T-helper 1 cell (primary cell): ENCODE results near the gene CFAP46.
"Not testable (repeated sequence)": the region's sequence is repeated elsewhere in the genome, so short reads cannot be mapped to it uniquely, and the experiment has no call there.

Source experiments
- DNase-seq, 5 donors: peaks; one replicate each; pipeline ENCODE4 v3.0.0-alpha.2; 2012 to 2020

Gene CFAP46

GRCh38 chr10:132979491-132980425 lies 37.4 kb upstream of the CFAP46 start:
- no peak for DNase-seq

DNA sequence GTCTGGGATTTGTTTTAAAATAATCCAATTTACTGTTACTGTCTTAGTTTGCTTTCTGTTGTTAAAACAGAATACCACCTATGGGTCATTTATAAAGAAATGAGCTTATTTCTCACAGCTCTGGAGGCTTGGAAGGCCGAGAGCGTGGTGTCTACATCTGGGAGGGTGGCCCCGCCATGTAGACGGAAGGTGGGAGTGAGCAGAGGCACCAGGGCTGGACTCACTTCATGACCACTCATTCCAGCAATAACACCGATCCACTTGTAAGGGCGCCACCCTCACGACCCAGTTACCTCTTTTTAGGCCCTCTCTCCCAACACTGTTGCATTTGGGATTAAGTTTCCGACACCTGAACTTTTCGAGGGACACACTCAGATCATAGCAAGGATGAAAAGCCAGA lies 36.2 kb upstream of the CFAP46 start:
- no peak for DNase-seq

DNA sequence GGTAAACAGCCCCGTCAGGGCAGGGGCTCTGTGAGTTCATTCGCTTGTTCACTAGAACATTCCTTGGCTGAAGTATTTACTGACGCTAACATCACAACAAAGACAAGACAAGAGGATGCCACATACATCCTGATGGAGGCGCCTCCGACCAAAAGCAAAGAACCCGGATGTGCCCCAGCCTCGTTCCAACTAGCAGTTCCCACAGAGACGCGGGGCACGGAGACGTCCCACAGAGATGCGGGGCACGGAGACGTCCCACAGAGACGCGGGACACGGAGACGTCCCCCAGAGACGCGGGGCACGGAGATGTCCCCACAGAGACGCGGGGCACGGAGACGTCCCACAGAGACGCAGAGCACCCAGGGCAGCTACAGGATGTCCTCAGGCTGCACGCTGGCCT lies 35.4 kb upstream of the CFAP46 start:
- no peak for DNase-seq

- DNase-seq: no peak
Measured at GRCh38 chr10:132977076-132977475, 34.7 kb upstream of the CFAP46 start.

DNA sequence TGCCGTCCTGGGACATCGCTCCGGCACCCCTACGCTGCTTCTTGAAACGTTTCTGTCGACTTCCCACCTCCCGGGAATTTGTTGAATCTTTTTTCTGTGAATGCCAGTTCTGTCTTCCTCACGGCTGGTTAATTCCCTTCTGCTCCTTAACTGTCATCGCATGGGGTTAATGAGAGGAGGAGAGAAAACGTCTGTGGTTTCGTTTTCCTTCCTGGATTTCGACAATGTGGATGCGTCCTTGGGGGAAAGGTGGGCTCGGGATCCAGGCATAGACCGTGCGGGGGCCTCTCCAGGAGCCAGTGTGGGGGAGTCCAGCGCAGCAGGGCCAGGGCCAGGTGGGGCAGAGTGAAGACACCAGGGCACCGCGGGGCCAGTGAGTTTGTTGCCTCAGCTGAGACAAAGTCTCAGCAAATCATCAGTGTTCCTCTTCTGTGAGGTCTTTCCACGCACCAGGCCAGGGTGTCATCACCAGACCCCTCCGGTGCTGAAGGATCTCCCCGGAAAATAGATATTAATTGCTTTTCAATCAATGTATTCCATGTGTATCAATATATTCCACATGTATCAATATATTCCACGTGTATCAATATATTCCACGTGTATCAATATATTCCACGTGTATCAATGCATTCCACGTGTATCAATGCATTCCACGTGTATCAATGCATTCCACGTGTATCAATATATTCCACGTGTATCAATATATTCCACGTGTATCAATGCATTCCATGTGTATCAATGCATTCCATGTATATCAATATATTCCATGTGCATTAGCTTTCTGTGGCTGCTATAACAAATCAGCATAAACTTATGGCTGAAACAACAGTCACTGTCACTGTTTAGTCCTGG lies 33.7 kb upstream of the CFAP46 start:
- no peak for DNase-seq

DNA sequence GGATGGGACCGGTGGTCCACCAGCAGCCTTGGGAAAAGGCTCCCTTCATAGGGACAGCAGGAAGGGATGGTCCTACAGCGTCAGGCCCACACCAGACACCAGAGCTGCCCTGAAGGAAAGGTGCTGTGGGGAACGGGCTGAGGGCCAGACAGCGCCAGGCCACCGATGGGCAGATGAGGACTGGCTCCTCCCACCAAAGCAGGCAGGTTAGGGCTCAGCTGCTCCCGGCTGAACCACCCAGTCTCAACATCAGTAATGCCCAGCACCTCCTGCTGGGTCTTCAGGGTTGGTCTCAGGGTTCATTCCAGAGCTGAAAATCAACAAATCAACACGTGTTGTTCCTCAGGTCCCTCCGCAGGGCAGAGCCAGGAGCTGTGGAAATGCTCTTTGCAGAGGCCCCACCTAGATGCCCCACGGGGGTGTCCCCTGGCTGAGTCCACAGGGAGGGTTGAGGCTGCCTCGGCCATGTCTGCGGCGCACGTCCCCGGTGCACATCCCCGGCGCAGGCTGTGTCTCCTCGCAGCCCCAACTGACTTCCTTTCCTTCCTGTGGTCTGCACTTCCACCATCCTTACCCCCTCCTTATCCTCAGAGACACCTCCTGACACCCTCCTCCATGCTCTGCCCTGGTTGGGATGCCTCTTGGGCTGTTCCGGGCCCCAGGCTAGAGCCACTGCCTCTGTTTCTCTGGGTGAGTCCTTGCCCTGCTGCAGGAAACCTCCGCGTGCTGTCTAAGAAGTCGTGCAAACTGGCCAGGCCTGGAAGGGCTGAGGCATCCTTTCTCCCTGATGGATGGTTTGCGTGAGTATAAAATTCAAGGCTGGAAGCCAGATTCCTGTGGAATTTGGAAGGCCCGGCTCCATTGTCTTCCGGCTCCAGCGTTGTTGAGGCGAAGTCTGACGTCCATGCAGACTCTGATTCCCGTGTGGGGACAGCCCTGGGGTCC lies 32.8 kb upstream of the CFAP46 start:
- no peak for DNase-seq

- no peak for DNase-seq
Measured at GRCh38 chr10:132974249-132974796, 32.0 kb upstream of the CFAP46 start.

DNA sequence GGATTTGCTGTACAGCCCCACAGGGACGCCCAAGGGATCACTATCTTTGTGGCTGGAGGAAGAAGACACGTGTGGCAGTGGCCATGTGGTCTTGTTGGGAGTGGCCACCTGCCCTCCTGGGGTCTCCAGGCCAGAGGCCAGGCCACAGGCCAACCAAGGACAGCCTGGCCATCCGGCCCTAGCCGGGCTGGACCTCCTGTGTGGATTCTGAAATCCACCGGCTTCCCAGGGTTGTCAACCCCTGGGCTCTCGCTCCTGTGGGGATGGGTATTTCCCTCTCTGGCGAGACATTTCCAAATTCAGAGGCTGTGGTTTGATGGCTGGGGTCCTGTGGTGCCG lies 31.5 kb upstream of the CFAP46 start:
- DNase-seq: no peak

- no peak for DNase-seq
Measured at GRCh38 chr10:132972986-132973902, 30.9 kb upstream of the CFAP46 start.

GRCh38 chr10:132972149-132972985 lies 30.0 kb upstream of the CFAP46 start:
- no peak for DNase-seq

GRCh38 chr10:132971448-132972148 lies 29.2 kb upstream of the CFAP46 start:
- no peak for DNase-seq

- no peak for DNase-seq
Measured at GRCh38 chr10:132970641-132971438, 28.5 kb upstream of the CFAP46 start.

DNA sequence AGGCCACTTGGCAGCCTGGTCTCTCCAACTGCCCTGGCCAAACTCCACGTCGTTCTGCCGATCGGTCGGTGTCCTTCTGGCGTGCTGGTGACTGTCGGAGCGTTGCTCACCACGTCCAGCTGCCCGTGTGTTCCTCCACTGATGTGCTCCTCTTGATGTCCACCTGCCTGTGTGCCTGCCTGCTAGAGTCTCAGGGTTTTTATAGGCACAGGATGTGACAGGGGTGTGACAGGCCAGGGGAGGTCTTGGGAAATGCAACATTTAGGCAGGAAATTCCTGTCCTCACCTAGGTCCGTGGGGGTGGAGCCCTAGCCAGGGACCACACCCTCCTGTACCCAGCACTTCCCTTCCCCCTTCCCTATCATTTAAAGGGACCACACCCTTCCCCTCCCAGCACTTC lies 25.2 kb upstream of the CFAP46 start:
- no peak for DNase-seq

DNA sequence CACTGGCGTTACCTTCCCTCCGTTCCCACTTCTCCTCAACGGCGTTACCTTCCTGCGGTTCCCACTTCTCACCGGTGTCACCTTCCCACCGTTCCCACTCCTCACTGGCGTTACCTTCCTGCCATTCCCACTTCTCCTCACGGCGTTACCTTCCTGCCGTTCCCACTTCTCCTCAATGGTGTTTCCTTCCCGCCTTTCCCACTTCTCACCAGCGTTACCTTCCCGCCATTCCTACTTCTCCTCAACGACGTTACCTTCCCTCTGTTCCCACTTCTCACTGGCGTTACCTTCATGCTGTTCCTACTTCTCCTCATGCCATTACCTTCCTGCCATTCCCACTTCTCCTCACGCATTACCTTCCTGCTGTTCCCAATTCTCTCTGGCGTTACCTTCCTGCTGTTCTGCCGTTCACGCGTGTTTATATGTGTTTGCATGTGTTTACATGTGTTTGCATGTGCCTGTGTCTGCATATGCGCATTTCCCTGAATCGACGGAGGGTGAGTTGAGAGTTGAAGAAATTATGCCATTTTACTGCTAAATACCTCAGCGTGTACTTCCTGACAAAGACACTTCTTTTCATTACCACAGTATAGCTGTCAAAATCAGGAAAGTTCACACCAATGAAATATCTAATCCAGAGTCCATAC lies 23.2 kb upstream of the CFAP46 start:
- no peak for DNase-seq

DNA sequence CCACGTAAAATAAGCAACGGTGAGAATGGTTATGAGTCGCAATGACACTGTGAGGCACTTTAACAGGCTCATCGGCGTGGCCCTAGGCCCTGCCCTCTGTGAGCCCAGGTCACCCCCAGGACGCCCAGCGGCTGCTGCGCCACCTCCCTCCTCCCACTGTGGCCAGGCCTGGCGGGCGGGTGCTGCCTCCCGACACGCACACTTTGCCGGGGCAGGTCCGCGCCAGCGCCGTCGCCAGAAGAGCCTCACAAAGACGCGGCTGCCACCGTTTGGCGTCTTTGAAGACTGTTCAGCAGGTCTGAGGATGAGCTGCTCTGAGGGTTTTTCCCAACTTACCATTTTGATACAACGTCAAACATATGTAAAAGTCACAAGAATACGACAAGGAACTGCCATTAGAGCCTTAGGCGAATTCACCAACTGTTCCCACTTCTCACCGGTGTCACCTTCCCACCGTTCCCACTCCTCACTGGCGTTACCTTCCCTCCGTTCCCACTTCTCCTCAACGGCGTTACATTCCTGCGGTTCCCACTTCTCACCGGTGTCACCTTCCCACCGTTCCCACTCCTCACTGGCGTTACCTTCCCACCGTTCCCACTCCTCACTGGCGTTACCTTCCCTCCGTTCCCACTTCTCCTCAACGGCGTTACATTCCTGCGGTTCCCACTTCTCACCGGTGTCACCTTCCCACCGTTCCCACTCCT lies 22.5 kb upstream of the CFAP46 start:
- not testable (repeated sequence) for DNase-seq

DNA sequence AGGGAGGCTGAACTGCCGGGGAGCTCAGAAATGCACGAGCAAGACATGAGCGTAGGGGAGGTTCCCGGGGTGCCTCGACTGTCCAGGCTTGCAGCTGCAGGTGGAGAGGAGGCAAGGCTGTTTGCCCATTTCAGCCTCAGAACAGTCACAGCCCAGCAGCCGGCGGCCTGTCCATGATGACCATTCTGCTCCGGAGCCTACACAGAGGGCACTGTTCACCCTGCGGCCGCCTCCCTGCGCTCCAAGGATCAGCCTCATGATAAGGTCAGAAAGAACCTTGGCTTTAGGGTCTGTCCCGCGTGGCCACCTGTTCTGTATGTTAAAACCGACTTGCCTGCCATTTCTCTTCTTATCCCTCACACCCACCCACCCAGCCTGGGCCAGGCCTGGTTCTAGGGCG lies 21.9 kb upstream of the CFAP46 start:
- no peak for DNase-seq

- no peak for DNase-seq
Measured at GRCh38 chr10:132963430-132963960, 21.1 kb upstream of the CFAP46 start.
